NB4 (cell line): ENCODE results near the gene MAGI1.

Source experiments
- DNase-seq: peaks from one replicate; pipeline ENCODE4 v3.0.0; 2010; ENCODE audit warnings: low read depth
- H3K4me3 ChIP-seq: one replicate; pipeline ENCODE4 v1.5.1; 2011; ENCODE audit warnings: mild to moderate bottlenecking, low read depth, low read length, moderate library complexity
- CTCF ChIP-seq: IDR thresholded peaks from one replicate; pipeline ENCODE4 v1.5.1; 2012; ENCODE audit warnings: low read depth, low read length
- MAX ChIP-seq: IDR thresholded peaks from 2 replicates; pipeline ENCODE4 v1.6.1; 2011; ENCODE audit warnings: low read depth, low read length
- MYC ChIP-seq: IDR thresholded peaks from 2 replicates; pipeline ENCODE4 v1.6.1; 2011; ENCODE audit warnings: low read depth, low read length
- POLR2A ChIP-seq: IDR thresholded peaks from 2 replicates; pipeline ENCODE4 v1.6.1; 2011; ENCODE audit warnings: mild to moderate bottlenecking; ENCODE audit not compliant: insufficient read length; ENCODE audit errors: extremely low read depth

The MAGI1 gene

GRCh38 chr3:65641777-65642176, 396.9 kb downstream of the MAGI1 start:
- H3K4me3 ChIP-seq = no peak overlapping the region
- no peak for TF ChIP-seq CTCF
- TF ChIP-seq POLR2A = no peak
- no peak for TF ChIP-seq MYC
- DNase-seq = no peak

GRCh38 chr3:65641045-65641444, 397.7 kb downstream of the MAGI1 start:
- DNase-seq = no peak
- no peak overlapping the region for H3K4me3 ChIP-seq
- TF ChIP-seq POLR2A (no peak), MAX (no peak), CTCF (no peak), MYC (no peak)

- DNase-seq = no peak
- TF ChIP-seq CTCF (no peak), MYC (no peak), MAX (no peak), POLR2A (no peak)
- H3K4me3 ChIP-seq = no peak overlapping the region
Measured at GRCh38 chr3:65639444-65639843, 399.3 kb downstream of the MAGI1 start.

GRCh38 chr3:65638301-65638700, 400.4 kb downstream of the MAGI1 start:
- DNase-seq = no peak

GRCh38 chr3:65636326-65636725, 402.4 kb downstream of the MAGI1 start:
- no peak for TF ChIP-seq CTCF
- no peak overlapping the region for H3K4me3 ChIP-seq
- no peak for DNase-seq

More at GRCh38 chr3:65638301-65638700, 400.4 kb downstream of the MAGI1 start:
- no peak overlapping the region for H3K4me3 ChIP-seq
- TF ChIP-seq MYC (no peak), POLR2A (no peak), CTCF (no peak), MAX (no peak)

GRCh38 chr3:65635657-65636056, 403.1 kb downstream of the MAGI1 start:
- TF ChIP-seq MYC (no peak), CTCF (no peak), MAX (no peak), POLR2A (no peak)
- no peak for DNase-seq
- no peak overlapping the region for H3K4me3 ChIP-seq
